MCF 10A (cell line): ENCODE results near the gene ICAM2. TPM values are rescaled to one million over a fixed set of nuclear protein-coding genes. Genes with fewer than 3 reads are reported as not detected.

Experiments used
- BruUV-seq: library from RNA; stranded (reverse); fragments of 400-500 nt; replicated peaks from 2 replicates; lab custom pipeline; 2021; lab: Mats Ljungman, UMichigan
- CTCF ChIA-PET: fragments of 300-600 bp; sonication (Branson Sonifier 250); formaldehyde crosslinking; extraction: SDS; loops from one replicate; lab custom pipeline; 2021; ENCODE audit warnings: antibody characterized with exemption, inconsistent platforms; lab: Yijun Ruan, JAX
- POLR2A ChIA-PET: fragments of 300-600, 350-650 bp; sonication (Branson Sonifier 250); formaldehyde crosslinking; extraction: SDS; loops from one replicate; lab custom pipeline; 2020; ENCODE audit warnings: antibody characterized with exemption, inconsistent platforms; lab: Yijun Ruan, JAX
- DNase-seq: peaks from one replicate; pipeline ENCODE4 v3.0.0-alpha.2; 2018; ENCODE audit not compliant: unreplicated experiment
- H3K27ac Mint-ChIP-seq: one replicate; pipeline ENCODE4 v1.8.0; 2022; ENCODE audit warnings: mild to moderate bottlenecking, low read depth, mixed read lengths; ENCODE audit not compliant: unreplicated experiment
- H3K27me3 Mint-ChIP-seq: one replicate; pipeline ENCODE4 v1.8.0; 2022; ENCODE audit warnings: mixed read lengths; ENCODE audit not compliant: insufficient read depth, unreplicated experiment
- H3K36me3 Mint-ChIP-seq: one replicate; pipeline ENCODE4 v1.8.0; 2022; ENCODE audit warnings: mild to moderate bottlenecking, moderate library complexity, mixed read lengths; ENCODE audit not compliant: insufficient read depth, unreplicated experiment
- H3K4me1 Mint-ChIP-seq: one replicate; pipeline ENCODE4 v1.8.0; 2022; ENCODE audit warnings: mixed read lengths; ENCODE audit not compliant: insufficient read depth, unreplicated experiment
- H3K4me3 Mint-ChIP-seq: one replicate; pipeline ENCODE4 v1.8.0; 2022; ENCODE audit warnings: mild to moderate bottlenecking, moderate library complexity, mixed read lengths; ENCODE audit not compliant: unreplicated experiment
- H3K9me3 Mint-ChIP-seq: one replicate; pipeline ENCODE4 v1.8.0; 2022; ENCODE audit warnings: mixed read lengths; ENCODE audit not compliant: unreplicated experiment
- intact Hi-C: fragments of 100-400 bp; cut with micrococcal nuclease; formaldehyde crosslinking; loops from 2 replicates; pipeline ENCODE4 v1.14.1; 2022
- total RNA-seq: library from RNA; stranded (reverse); gene quantifications from 2 replicates; pipeline ENCODE4 v1.2.3, GENCODE V29; 2022
- TF ChIP-seq, protein P1 (sequence below): fragments of 200-600 bp; IDR thresholded peaks from one replicate; pipeline ENCODE4 v1.8.0; 2022; ENCODE audit warnings: antibody characterized with exemption, mild to moderate bottlenecking; ENCODE audit not compliant: unreplicated experiment

Gene ICAM2
- total RNA-seq, 1 experiment from 2014 or later: not detected

DNA sequence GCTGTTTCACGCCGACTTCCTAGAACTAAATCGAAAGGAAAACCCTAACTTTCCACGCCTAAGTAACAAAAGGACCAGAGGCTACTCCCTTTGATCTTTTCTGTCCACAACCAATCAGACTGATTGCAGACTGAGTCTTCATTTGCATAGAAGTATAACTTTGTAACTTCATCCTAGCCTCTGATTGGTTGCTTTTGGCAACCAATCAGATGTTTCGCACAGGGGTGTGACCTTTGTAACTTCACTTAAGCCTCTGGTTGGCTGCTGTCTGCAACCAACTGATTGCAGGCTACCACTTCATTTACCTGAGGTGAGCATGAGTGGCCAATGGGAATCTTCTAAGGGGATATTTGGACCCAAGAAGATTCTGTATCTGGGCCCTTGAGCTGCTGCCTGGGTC lies 17.4 kb upstream of the ICAM2 start:
- no TSS peak for BruUV-seq
- ChIA-PET CTCF (interaction anchor here (0.5 kb wide), 1 partner anchor 155 kb away, joined by 3 read pairs; no protein-coding TSS in a partner anchor), POLR2A (interaction anchor here (0.7 to 0.8 kb wide), 2 partner anchors 8 to 323 kb away, joined by 3 read pairs; no protein-coding TSS in a partner anchor)
- Mint-ChIP-seq H3K27ac (no peak overlapping the region), H3K4me3 (no peak overlapping the region), H3K36me3 (peaks cover 54% of the 10 kb centered on the region), H3K9me3 (no peaks in the 10 kb centered on the region), H3K27me3 (no peaks in the 10 kb centered on the region), H3K4me1 (no peaks in the 10 kb centered on the region)
- no peak for DNase-seq
- intact Hi-C loops: no loop called here
- TF ChIP-seq, protein P1, sequence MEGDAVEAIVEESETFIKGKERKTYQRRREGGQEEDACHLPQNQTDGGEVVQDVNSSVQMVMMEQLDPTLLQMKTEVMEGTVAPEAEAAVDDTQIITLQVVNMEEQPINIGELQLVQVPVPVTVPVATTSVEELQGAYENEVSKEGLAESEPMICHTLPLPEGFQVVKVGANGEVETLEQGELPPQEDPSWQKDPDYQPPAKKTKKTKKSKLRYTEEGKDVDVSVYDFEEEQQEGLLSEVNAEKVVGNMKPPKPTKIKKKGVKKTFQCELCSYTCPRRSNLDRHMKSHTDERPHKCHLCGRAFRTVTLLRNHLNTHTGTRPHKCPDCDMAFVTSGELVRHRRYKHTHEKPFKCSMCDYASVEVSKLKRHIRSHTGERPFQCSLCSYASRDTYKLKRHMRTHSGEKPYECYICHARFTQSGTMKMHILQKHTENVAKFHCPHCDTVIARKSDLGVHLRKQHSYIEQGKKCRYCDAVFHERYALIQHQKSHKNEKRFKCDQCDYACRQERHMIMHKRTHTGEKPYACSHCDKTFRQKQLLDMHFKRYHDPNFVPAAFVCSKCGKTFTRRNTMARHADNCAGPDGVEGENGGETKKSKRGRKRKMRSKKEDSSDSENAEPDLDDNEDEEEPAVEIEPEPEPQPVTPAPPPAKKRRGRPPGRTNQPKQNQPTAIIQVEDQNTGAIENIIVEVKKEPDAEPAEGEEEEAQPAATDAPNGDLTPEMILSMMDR: no peak

DNA sequence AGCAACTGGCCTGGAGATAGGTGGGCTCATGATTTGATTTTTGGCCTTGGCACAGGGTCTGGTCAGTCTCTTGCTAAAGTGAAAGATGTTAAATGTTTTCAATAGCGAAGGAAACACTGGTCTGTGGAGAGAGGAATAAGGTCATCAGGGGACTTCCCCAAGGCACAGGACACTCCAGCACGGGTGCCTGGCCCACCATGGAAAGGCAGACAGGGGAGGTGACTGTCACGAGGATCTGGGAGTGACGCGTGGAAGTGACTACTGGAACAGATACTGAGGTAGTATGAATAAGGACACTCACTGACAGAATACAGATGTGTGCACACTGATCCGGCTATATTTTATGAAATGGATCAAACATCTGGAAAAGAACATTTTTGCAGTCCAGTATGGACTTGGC lies 16.7 kb upstream of the ICAM2 start:
- Mint-ChIP-seq H3K9me3 (no peaks in the 10 kb centered on the region), H3K4me3 (no peak overlapping the region), H3K27ac (no peak overlapping the region), H3K27me3 (no peaks in the 10 kb centered on the region), H3K36me3 (peaks cover 47% of the 10 kb centered on the region), H3K4me1 (no peaks in the 10 kb centered on the region)
- BruUV-seq: no TSS peak
- POLR2A ChIA-PET: no interaction called here
- TF ChIP-seq, protein P1: no peak
- CTCF ChIA-PET: interaction anchor here (0.5 to 0.6 kb wide), 2 partner anchors 11 to 154 kb away, joined by 3 read pairs; no protein-coding TSS in a partner anchor
- intact Hi-C loops: no loop called here
- no peak for DNase-seq

DNA sequence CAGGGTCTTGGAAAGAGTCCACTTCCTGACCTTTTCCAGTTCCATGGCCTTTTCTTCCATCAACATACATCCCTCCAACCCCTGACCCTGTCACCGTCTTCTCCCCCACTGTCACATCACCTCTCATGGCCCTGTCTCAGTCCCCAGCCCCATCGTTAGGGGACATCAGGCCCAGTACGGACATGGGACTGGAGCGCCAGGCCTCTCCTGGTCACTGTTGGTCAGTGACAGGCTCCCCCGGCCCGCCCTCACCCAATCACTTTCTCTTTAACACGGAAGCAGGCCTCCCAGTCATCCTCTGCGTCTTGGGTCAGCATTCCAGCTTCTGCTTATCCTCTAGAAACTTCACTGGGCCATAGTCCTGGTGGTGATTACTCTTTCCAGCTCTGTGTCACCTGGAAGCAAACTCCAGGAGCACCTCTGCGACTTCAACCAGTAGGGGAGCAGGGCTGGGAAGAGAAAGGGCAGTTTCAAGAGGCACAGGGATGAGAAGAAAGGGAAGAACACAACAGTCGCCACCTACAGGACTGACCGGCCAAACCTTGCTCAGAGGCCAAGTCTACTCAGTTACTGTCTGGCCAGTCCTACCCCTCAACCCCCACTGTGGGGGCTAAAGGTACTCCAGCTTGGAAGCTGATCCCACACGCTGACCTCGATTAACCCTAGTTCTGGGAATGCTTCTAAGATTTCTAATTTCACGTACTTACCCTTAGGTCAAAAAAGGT lies 15.9 kb upstream of the ICAM2 start:
- H3K27me3 Mint-ChIP-seq: no peaks in the 10 kb centered on the region
- ChIA-PET CTCF (interaction anchor here (0.6 to 1.8 kb wide), 3 partner anchors 10 to 97 kb away, joined by 3 to 9 read pairs (median 3); no protein-coding TSS in a partner anchor), POLR2A (no interaction called here)
- BruUV-seq: no TSS peak
- peaks cover 44% of the 10 kb centered on the region for H3K36me3 Mint-ChIP-seq
- DNase-seq: no peak
- no peaks in the 10 kb centered on the region for H3K9me3 Mint-ChIP-seq
- H3K4me1 Mint-ChIP-seq: no peaks in the 10 kb centered on the region
- intact Hi-C loops: no loop called here
- no peak overlapping the region for H3K27ac Mint-ChIP-seq
- no peak overlapping the region for H3K4me3 Mint-ChIP-seq
- TF ChIP-seq, protein P1: no peak

DNA sequence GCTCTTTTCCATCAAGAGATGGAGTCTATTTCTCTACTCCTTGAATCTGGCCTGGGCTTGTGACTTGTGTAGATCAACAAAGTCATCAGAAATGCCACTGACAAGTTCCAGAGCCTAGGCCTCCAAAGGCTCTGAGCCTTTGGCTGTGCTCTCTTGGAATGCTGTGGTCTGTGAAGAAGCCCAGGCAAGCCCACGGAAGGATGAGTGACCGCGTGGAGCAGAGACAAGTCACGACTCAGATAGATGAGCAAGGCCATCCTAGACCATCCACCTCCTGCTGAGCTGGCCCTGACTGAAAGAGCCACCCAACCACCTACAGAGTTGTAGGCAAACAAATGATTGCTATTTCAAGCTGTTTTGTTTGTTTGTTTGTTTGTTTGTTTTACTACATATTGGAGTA lies 11.6 kb upstream of the ICAM2 start:
- POLR2A ChIA-PET: no interaction called here
- Mint-ChIP-seq H3K4me3 (no peak overlapping the region), H3K36me3 (peaks cover 14% of the 10 kb centered on the region), H3K27ac (no peak overlapping the region), H3K27me3 (no peaks in the 10 kb centered on the region), H3K4me1 (no peaks in the 10 kb centered on the region), H3K9me3 (no peaks in the 10 kb centered on the region)
- intact Hi-C loops: no loop called here
- CTCF ChIA-PET: interaction anchor here (9.1 kb wide), 1 partner anchor 101 kb away, joined by 350 read pairs; the partner anchor contains the start of gene ERN1
- DNase-seq: no peak
- BruUV-seq: no TSS peak
- TF ChIP-seq, protein P1: no peak
